Testis (tissue), 3 donors: Measurements from ENCODE around the gene FPR3. TPM values are rescaled to one million over a fixed set of nuclear protein-coding genes. Genes with fewer than 3 reads are reported as not detected.

Source experiments
- DNase-seq: peaks from one replicate; pipeline ENCODE4 v3.0.0-alpha.2; 2019
- H3K27ac ChIP-seq, 2 donors: fragments of 200-600 bp; sonication (generic); one replicate each; pipeline ENCODE4 v1.5.1; 2019
- H3K27me3 ChIP-seq: fragments of 200-600 bp; sonication (generic); one replicate; pipeline ENCODE4 v1.5.1; 2019
- H3K36me3 ChIP-seq: fragments of 200-600 bp; sonication (generic); one replicate; pipeline ENCODE4 v1.5.1; 2017; ENCODE audit warnings: low read depth; ENCODE audit errors: missing control alignments
- H3K4me1 ChIP-seq: fragments of 200-600 bp; sonication (generic); one replicate; pipeline ENCODE4 v1.5.1; 2019
- H3K4me3 ChIP-seq, 2 donors: fragments of 200-600 bp; sonication (generic); one replicate each; pipeline ENCODE4 v1.5.1; 2017 to 2019
- H3K9me3 ChIP-seq: fragments of 200-600 bp; sonication (generic); one replicate; pipeline ENCODE4 v1.5.1; 2017
- CTCF ChIP-seq, 3 experiments: fragments of 450-650 bp in 2 of 3; fragments of 200-600 bp in 1 of 3; sonication (generic) in 1 of 3; IDR thresholded peaks; one replicate each; pipeline ENCODE4 v1.5.1; 2016 to 2019; ENCODE audit warnings: antibody characterized with exemption in 3 of 3, mild to moderate bottlenecking in 2 of 3, moderate library complexity in 1 of 3
- POLR2A ChIP-seq: fragments of 450-650 bp; IDR thresholded peaks from one replicate; pipeline ENCODE4 v1.6.1; 2017; ENCODE audit warnings: antibody characterized with exemption, mild to moderate bottlenecking, moderate library complexity
- WGBS, 2 donors: methylation state at CpG; one replicate each; pipeline ENCODE4 v1.1.5; 2018; 5-methylcytosine and 5-hydroxymethylcytosine counted together
- intact Hi-C: fragments of 100-400 bp; cut with DNase I; formaldehyde crosslinking; loops from one replicate; pipeline ENCODE4 v1.15.1; 2023; ENCODE audit warnings: low total_unique reads
- polyA plus RNA-seq: library from polyadenylated mRNA; stranded (reverse); fragments of 350-450 nt; fragmentation: Illumina TruSeq; extraction: RNeasy Lipid Tissue Mini Kit (QIAGEN cat#74804); gene quantifications from one replicate; pipeline ENCODE4 v1.2.3, GENCODE V29; 2014; ENCODE audit warnings: low read depth, low replicate concordance; ENCODE audit not compliant: insufficient read depth
- total RNA-seq, 2 donors: library from RNA; depleted of rRNA; stranded (reverse); fragments of >200 nt; gene quantifications; one replicate each; pipeline ENCODE4 v1.2.3, GENCODE V29; 2016

FPR3 gene
- total and polyA plus RNA-seq, 3 donors from 2014 or later, result 1.6 to 15.6 (median 8.8) TPM

- intact Hi-C loops, result no loop called here
- 86 to 91% methylated on average over 9 of the region's 9 CpGs for WGBS, 2 donors
- TF ChIP-seq POLR2A (no peak), CTCF (IDR thresholded peaks at IDR 0.05) (no peak)
Measured at GRCh38 chr19:51815043-51815442, 20.1 kb downstream of the FPR3 start.

GRCh38 chr19:51816711-51817110, 21.8 kb downstream of the FPR3 start:
- Histone ChIP-seq H3K4me3 (no peak overlapping the region), H3K9me3 (no peaks in the 10 kb centered on the region), H3K27ac (no peak overlapping the region), H3K4me1 (no peaks in the 10 kb centered on the region), H3K36me3 (no peaks in the 10 kb centered on the region), H3K27me3 (no peaks in the 10 kb centered on the region)
- WGBS, 2 donors, result 86 to 88% methylated on average over 1 of the region's 1 CpG
- TF ChIP-seq CTCF (IDR thresholded peaks at IDR 0.05) (no peak), POLR2A (no peak)
- intact Hi-C loops, result no loop called here
- DNase-seq, result no peak

More at GRCh38 chr19:51815043-51815442, 20.1 kb downstream of the FPR3 start:
- Histone ChIP-seq H3K9me3 (no peaks in the 10 kb centered on the region), H3K4me3 (no peak overlapping the region), H3K27ac (no peak overlapping the region), H3K27me3 (no peaks in the 10 kb centered on the region), H3K4me1 (no peaks in the 10 kb centered on the region), H3K36me3 (no peaks in the 10 kb centered on the region)
- no peak for DNase-seq

GRCh38 chr19:51820011-51820410, 25.1 kb downstream of the FPR3 start:
- Histone ChIP-seq H3K36me3 (no peaks in the 10 kb centered on the region), H3K4me3 (no peak overlapping the region), H3K27ac (no peak overlapping the region), H3K9me3 (no peaks in the 10 kb centered on the region), H3K4me1 (no peaks in the 10 kb centered on the region), H3K27me3 (no peaks in the 10 kb centered on the region)
- WGBS, 2 donors, result 48 to 50% methylated on average over 3 of the region's 3 CpGs
- TF ChIP-seq POLR2A (no peak), CTCF (IDR thresholded peaks at IDR 0.05) (no peak)
- intact Hi-C loops, result no loop called here
- DNase-seq, result no peak

GRCh38 chr19:51820831-51821446, 26.0 kb downstream of the FPR3 start:
- TF ChIP-seq POLR2A (no peak), CTCF (IDR thresholded peaks at IDR 0.05) (no peak)
- Histone ChIP-seq H3K9me3 (no peaks in the 10 kb centered on the region), H3K4me1 (no peaks in the 10 kb centered on the region), H3K27me3 (no peaks in the 10 kb centered on the region), H3K36me3 (no peaks in the 10 kb centered on the region), H3K4me3 (no peak overlapping the region), H3K27ac (no peak overlapping the region)
- no peak for DNase-seq
- intact Hi-C loops, result no loop called here
- WGBS, 2 donors, result 53 to 73% methylated on average over 6 to 7 of the region's 7 CpGs

GRCh38 chr19:51821456-51821855, 26.5 kb downstream of the FPR3 start:
- Histone ChIP-seq H3K27me3 (no peaks in the 10 kb centered on the region), H3K4me1 (no peaks in the 10 kb centered on the region), H3K36me3 (no peaks in the 10 kb centered on the region), H3K9me3 (no peaks in the 10 kb centered on the region), H3K4me3 (no peak overlapping the region), H3K27ac (no peak overlapping the region)
- no peak for TF ChIP-seq POLR2A
- TF ChIP-seq CTCF (IDR thresholded peaks at IDR 0.05), result no peak
- intact Hi-C loops, result no loop called here
- WGBS, 2 donors, result 54 to 57% methylated on average over 3 of the region's 3 CpGs
- DNase-seq, result no peak
